HepG2 (cell line): Measurements from ENCODE around the gene CACNA1I.

Experiments
- CREB1 ChIP-seq, 2 experiments: fragments of 450-650 bp in 1 of 2; IDR thresholded peaks; 2 replicates each; pipeline ENCODE4 v1.6.1; 2016 to 2017; ENCODE audit warnings: control low read depth in 1 of 2, mild to moderate bottlenecking in 1 of 2, missing compliant biosample characterization in 1 of 2, missing genetic modification characterization in 1 of 2
- MIER3 ChIP-seq: IDR thresholded peaks from 2 replicates; pipeline ENCODE4 v1.6.1; 2016; ENCODE audit warnings: missing compliant biosample characterization, borderline replicate concordance
- POLR2AphosphoS5 ChIP-seq: IDR thresholded peaks from 2 replicates; pipeline ENCODE4 v1.6.1; 2012; ENCODE audit warnings: low read depth, low read length
- RFX5 ChIP-seq: IDR thresholded peaks from 2 replicates; pipeline ENCODE4 v1.6.1; 2011; ENCODE audit warnings: low read depth, low read length, improper control_type of control experiment
- SMC3 ChIP-seq: IDR thresholded peaks from 2 replicates; pipeline ENCODE4 v1.6.1; 2011; ENCODE audit warnings: low read length, improper control_type of control experiment
- ZNF543 ChIP-seq: sonication (generic); formaldehyde crosslinking; IDR thresholded peaks from 2 replicates; pipeline ENCODE4 v1.4.0; 2020; ENCODE audit warnings: mild to moderate bottlenecking, missing genetic modification reagents
- TF ChIP-seq, protein P1 (sequence below): sonication (generic); formaldehyde crosslinking; IDR thresholded peaks from 2 replicates; pipeline ENCODE4 v1.4.0; 2020; ENCODE audit warnings: missing genetic modification reagents
- TF ChIP-seq, protein P2 (sequence below): sonication (generic); formaldehyde crosslinking; IDR thresholded peaks from 2 replicates; pipeline ENCODE4 v1.5.0; 2020; ENCODE audit warnings: mild to moderate bottlenecking, missing genetic modification reagents, moderate library complexity

DNA sequence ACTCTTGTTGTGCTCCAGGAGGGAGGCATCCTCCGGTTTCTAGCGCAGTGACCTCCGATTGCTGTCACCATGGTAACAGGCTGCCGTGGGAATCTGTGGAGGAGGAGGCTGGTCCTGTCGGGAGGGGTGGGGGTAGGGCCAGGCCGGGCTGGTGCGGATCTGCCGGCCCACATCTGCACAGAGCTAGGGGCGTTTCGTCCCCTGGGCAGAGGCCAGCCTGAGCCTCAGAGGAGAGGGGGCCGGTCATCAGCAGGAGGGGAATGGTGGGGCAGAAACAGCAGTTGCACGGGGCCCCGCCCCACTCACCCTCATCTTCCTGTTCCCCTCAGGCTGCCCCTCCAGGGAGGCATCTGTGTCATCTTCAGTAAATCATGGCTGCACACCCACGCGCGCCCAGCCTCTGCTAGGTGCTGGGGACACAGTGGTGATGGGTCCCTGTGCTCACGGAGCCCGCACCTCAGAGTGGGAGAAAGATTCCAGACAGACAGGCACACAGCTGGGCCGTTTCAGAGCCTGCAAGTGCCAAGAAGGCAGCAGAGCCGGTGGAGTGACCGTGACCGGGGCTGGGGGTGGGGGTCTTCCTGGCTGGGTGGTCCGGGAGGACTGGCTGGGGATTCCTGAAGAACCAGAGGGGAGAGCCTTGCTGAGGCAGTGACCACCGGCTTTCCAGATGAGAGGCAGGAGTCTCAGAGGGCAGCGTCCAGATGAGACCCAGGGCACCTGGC is 120.5 kb downstream of the CACNA1I start:
- TF ChIP-seq CREB1 (IDR thresholded peaks at IDR 0.05) (no peak), CREB1 (CRISPR knock-in tag; IDR thresholded peaks at IDR 0.05) (no peak), MIER3 (no peak), RFX5 (no peak), ZNF543 (CRISPR knock-in tag) (no peak), POLR2AphosphoS5 (no peak), SMC3 (no peak)
- TF ChIP-seq, protein P1, sequence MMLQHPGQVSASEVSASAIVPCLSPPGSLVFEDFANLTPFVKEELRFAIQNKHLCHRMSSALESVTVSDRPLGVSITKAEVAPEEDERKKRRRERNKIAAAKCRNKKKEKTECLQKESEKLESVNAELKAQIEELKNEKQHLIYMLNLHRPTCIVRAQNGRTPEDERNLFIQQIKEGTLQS (CRISPR knock-in tag) = no peak
- TF ChIP-seq, protein P2, sequence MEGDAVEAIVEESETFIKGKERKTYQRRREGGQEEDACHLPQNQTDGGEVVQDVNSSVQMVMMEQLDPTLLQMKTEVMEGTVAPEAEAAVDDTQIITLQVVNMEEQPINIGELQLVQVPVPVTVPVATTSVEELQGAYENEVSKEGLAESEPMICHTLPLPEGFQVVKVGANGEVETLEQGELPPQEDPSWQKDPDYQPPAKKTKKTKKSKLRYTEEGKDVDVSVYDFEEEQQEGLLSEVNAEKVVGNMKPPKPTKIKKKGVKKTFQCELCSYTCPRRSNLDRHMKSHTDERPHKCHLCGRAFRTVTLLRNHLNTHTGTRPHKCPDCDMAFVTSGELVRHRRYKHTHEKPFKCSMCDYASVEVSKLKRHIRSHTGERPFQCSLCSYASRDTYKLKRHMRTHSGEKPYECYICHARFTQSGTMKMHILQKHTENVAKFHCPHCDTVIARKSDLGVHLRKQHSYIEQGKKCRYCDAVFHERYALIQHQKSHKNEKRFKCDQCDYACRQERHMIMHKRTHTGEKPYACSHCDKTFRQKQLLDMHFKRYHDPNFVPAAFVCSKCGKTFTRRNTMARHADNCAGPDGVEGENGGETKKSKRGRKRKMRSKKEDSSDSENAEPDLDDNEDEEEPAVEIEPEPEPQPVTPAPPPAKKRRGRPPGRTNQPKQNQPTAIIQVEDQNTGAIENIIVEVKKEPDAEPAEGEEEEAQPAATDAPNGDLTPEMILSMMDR (CRISPR knock-in tag) = no peak
